GM18505 (cell line): ENCODE results near the gene CLNS1A.

Source experiments
- ATAC-seq: cut with Tn5 transposase; IDR thresholded peaks from one replicate; pipeline ENCODE4 v1.9.1; 2021; ENCODE audit not compliant: unreplicated experiment
- POLR2A ChIP-seq: IDR thresholded peaks from 4 replicates; pipeline ENCODE4 v1.6.1; 2011; ENCODE audit warnings: borderline replicate concordance; ENCODE audit not compliant: insufficient read depth, insufficient read length; ENCODE audit errors: extremely low read depth

CLNS1A gene

GRCh38 chr11:77637345-77638165 lies at the start of gene CLNS1A:
TSS of gene CLNS1A (minus strand) at chr11:77637794. CDS start at chr11:77637714, 80 bp downstream.
- peak; percentile 94 for TF ChIP-seq POLR2A
- ATAC-seq: peak; percentile 94

GRCh38 chr11:77687088-77687487 lies 49.5 kb upstream of the CLNS1A start:
- no peak for TF ChIP-seq POLR2A
- no peak for ATAC-seq

GRCh38 chr11:77677138-77677537 lies 39.5 kb upstream of the CLNS1A start:
- TF ChIP-seq POLR2A: no peak
- no peak for ATAC-seq

GRCh38 chr11:77672264-77672663 lies 34.7 kb upstream of the CLNS1A start:
- no peak for ATAC-seq
- no peak for TF ChIP-seq POLR2A

GRCh38 chr11:77669848-77670511 lies 32.4 kb upstream of the CLNS1A start:
- ATAC-seq: no peak
- TF ChIP-seq POLR2A: no peak

- no peak for ATAC-seq
- no peak for TF ChIP-seq POLR2A
Observed at GRCh38 chr11:77668760-77669159, 31.2 kb upstream of the CLNS1A start.

GRCh38 chr11:77665240-77665965 lies 27.8 kb upstream of the CLNS1A start:
- no peak for ATAC-seq
- TF ChIP-seq POLR2A: no peak

- no peak for TF ChIP-seq POLR2A
- ATAC-seq: no peak
Observed at GRCh38 chr11:77661670-77662069, 24.1 kb upstream of the CLNS1A start.

- TF ChIP-seq POLR2A: no peak
- ATAC-seq: no peak
Observed at GRCh38 chr11:77660947-77661346, 23.4 kb upstream of the CLNS1A start.

GRCh38 chr11:77658213-77659013 lies 20.8 kb upstream of the CLNS1A start:
- no peak for ATAC-seq
- TF ChIP-seq POLR2A: no peak

- no peak for TF ChIP-seq POLR2A
- no peak for ATAC-seq
Observed at GRCh38 chr11:77656362-77656761, 18.8 kb upstream of the CLNS1A start.

GRCh38 chr11:77654770-77655434 lies 17.3 kb upstream of the CLNS1A start:
- ATAC-seq: no peak
- TF ChIP-seq POLR2A: no peak
